AML-193 (cell line): ENCODE measurements around the gene MARVELD1.

Experiments
- DNase-seq, 2 experiments: peaks; one replicate each; lab custom pipeline; 2025; lab: John Stamatoyannopoulos, UW

The MARVELD1 gene

GRCh38 chr10:97721871-97722780 lies 8.6 kb downstream of the MARVELD1 start:
- DNase-seq, result no peak

- DNase-seq, result no peak
Observed at GRCh38 chr10:97723001-97723400, 9.5 kb downstream of the MARVELD1 start.

GRCh38 chr10:97724341-97724941 lies 10.9 kb downstream of the MARVELD1 start:
- peak; percentile 85 to 89 for DNase-seq

DNA sequence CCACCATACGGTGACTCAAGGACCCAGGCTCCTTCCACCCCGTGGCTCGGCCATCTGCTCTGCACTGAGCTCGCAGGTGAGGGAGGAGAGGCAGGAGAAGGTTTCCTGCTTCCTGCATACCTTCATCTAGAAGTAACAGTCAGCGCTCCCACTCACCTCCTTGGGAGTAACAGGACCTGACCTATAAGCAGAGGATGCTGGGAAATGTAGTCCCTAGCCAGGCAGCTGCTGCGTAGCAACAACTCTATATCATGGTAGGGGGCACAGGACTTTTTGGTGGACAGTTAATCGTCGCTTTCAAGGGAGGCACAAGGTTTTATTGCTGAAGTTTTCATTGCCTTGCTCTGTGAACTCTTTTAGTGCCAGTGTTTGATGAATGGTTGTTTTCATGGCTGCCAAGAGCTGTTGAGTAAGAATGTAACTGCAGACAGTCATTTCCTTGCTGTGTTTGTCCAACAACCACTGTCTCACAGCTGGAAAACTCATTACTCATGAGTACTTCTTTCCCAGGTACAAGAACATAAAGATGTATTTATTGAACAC lies 13.2 kb downstream of the MARVELD1 start:
- DNase-seq, result peak; percentile 31 to 39

GRCh38 chr10:97729014-97729413 lies 15.5 kb downstream of the MARVELD1 start:
- peak; percentile 57 to 61 for DNase-seq

- peak; percentile 42 to 45 for DNase-seq
Observed at GRCh38 chr10:97731346-97732051, 18.0 kb downstream of the MARVELD1 start.

- DNase-seq, result no peak
Observed at GRCh38 chr10:97732052-97732359, 18.5 kb downstream of the MARVELD1 start.

GRCh38 chr10:97733256-97733655 lies 19.7 kb downstream of the MARVELD1 start:
- DNase-seq, result no peak

GRCh38 chr10:97734021-97734420 lies 20.5 kb downstream of the MARVELD1 start:
- no peak for DNase-seq

DNA sequence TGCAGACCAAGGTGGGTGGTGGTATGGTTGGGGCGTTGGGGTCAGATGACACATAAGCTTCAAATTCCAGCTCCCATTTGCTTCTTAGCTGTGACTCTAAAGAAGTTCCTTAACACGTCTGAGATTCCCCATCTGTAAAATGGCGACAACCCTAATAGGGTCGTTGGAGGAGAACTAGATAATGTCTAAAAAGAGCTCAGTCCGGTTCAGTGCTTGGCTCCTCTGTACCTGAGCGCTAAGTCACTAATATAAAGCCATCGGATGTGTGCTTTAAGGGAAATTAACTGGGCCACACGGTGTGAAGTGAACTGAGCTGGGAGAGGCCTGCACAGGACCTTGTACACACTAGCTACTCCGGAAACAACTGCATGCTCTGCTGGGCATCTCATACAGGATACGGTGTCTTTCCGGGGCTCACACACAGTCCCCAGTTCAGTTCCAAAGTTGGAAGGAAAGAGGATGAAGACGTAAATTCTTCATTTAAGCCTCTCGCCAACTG lies 22.9 kb downstream of the MARVELD1 start:
- DNase-seq, result no peak

DNA sequence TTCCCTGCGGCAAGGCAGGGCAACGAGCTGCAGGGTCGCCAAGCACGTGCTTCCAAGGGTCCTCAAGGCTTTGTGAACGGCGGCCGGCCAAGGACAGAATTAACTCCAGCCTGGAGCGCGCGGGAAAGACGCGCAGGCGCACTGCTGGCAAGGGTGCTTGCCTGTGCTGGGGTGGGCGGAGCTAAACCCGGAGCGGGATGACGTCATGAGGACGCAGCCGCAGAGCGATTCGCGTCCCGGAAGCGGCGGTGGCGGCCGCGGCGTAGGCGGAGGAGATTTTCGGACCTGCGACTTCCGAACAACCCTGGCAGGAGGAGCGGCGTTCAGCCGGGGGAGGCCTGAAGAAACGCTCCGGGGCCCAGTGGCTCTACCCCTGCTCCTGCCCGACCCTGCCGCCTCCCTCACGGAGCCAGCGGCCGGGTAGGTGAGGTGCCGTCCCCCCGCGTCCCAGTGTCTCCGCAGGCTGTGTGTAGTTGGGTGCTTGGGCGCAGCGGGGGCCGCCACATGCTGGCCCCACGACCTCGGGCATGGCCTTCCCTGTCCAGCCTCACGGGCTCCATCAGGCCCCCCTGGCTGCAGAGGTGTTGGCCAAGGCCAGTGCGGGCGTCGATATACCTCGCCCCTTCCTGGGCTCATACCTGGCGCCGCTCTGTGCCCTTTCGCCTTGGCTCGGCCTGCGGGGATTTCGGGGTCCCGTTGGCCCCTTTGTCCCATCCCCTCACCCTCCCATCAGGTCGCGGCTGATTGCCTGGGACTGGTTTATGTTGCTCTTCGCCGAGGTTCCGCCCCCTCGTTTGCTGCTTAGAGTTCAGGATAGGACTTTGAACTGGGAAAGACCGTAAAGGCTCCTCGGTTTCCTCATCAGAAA lies 23.6 kb downstream of the MARVELD1 start, which contains the start of gene ZFYVE27:
ZFYVE27 (plus strand) TSS at position 227 of the 868 bp plus-strand sequence. CDS start 1,350 bp downstream, outside the sequence.
- peak; percentile 81 to 85 for DNase-seq

DNA sequence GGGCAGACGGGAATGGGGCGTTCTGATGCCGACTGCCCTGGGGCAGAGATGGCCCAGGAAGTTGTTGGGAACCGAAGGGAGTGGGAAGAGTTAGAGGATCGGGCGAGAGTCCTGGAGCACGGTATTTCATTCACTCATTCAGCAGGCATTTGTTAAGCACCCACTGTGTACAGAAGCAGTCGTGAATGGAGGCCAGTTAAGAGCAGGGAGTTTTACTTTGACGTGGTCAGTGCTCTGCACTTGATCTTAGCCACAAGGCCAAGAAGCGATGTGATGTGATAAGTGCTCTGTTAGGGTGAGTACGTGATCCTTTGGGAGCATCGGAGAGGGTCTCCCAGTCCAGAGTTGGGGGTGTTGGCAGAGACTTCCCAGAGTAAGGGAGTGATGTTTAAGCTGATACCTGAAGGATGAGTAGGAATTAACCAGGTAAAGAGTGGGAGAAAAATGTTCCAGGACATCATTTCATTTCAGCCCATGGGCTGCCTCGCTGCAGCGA lies 24.3 kb downstream of the MARVELD1 start:
- no peak for DNase-seq

GRCh38 chr10:97738616-97739015 lies 25.1 kb downstream of the MARVELD1 start:
- no peak for DNase-seq

- no peak for DNase-seq
Observed at GRCh38 chr10:97740613-97741012, 27.1 kb downstream of the MARVELD1 start.

DNA sequence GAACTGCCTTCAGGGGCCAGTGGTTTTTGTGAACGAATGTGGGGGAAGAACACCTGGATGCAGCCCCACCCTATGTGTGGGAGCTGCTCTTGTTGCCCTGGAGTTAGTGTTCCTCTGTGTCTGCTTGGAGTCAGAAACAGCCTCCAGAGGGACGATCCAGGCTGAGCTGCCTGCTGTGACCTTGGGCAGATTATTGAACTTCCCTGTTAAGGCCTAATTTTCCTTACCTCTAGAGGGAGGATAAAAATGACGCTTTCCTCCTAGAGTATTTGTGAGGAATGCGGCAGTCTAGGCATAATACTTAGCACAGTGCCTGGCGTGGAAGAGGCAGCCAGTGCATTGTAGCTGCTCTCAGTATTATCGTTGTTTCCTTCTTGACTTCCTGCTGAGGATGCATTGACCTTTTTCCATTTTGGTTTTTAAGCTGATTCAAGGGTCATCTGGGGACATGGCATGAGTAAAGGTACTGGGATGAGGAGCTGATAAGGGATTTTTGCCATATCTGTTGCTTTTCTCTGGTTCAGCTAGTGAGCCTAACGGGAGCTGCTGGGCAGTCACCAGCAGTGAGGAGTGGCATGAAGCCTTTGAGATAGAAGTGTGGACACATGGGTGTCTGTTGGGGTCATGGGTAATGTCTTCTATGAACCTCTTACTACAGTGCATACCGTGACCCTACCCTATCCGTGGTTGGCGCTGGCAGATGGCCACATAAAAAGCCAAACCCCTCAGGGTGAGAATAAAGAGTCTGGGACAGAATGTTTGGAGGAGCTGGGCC lies 29.8 kb downstream of the MARVELD1 start:
- DNase-seq, result no peak

DNA sequence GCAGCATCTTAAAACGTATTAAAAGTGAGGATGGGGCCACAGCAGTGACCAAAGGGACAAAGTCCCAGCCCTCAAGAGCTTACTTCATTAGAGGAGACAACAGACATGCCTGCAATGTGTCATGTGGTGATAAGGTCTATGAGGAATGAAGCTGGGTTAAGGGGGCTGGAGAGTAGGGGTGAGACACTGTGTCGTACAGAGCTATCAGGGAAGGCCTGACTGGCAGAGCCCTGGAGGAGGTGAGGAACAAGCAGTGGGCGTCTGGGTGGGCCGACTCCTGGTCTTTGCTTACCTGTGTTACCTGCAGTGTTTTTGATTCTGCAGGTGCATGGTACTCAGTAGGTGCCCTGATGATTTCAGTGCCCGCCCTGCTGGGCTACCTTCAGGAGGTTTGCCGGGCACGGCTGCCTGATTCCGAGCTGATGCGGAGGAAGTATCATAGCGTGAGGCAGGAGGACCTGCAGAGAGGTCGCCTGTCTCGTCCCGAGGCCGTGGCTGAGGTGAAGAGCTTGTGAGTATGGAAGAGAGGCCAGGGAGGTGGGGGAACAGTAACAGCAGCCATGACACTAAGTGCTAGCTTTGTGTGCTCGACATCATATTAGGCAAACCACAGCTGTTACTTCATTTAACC lies 31.0 kb downstream of the MARVELD1 start:
- no peak for DNase-seq

DNA sequence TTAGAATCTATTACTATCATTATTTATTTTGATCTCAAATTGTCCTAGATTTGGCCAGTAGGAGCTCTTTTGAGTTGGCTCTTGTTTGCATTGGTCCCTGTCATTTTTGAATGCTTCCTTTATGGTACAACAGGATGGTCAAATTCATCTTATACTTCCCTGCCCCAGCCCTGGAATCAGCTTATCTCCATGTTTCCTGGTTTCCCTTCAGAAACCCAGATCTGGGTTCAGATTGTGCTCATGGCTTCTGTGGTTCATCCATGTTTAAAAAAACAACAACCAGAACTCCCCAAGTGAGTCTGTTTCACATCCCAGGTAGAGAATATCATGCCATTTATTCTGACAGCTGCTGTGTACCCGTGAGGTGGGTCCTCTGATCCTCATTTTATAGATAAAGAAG lies 34.0 kb downstream of the MARVELD1 start:
- no peak for DNase-seq

DNA sequence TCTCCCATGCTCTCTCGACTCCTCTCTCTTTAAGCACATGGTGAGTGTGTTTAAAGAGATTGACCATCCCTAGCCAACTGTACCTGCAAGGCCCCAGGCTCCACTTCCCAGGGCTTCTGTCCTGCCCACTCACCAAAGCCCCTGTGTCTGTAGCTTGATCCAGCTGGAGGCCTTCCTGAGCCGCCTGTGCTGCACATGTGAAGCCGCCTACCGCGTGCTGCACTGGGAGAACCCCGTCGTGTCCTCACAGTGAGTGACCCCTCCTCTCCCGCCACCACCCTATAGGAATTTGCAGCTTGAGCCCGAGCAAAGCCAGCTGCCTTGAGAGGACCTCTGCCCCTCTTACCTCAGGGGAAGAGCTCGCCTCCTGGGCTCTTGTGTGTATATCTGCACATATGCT lies 34.6 kb downstream of the MARVELD1 start:
- DNase-seq, result no peak

GRCh38 chr10:97752956-97753355 lies 39.4 kb downstream of the MARVELD1 start:
- DNase-seq, result no peak

GRCh38 chr10:97754726-97755125 lies 41.2 kb downstream of the MARVELD1 start:
- no peak for DNase-seq
